Measurements from ENCODE around the gene MLLT6. TPM values are rescaled to one million over a fixed set of nuclear protein-coding genes. Genes with fewer than 3 reads are reported as not detected.

MLLT6 gene
- total and polyA plus RNA-seq, 2 of the 13 experiments (the other 11 are each of a cell fraction or from before 2014, with no cell fraction given): 50.7 to 69.5 TPM

DNA sequence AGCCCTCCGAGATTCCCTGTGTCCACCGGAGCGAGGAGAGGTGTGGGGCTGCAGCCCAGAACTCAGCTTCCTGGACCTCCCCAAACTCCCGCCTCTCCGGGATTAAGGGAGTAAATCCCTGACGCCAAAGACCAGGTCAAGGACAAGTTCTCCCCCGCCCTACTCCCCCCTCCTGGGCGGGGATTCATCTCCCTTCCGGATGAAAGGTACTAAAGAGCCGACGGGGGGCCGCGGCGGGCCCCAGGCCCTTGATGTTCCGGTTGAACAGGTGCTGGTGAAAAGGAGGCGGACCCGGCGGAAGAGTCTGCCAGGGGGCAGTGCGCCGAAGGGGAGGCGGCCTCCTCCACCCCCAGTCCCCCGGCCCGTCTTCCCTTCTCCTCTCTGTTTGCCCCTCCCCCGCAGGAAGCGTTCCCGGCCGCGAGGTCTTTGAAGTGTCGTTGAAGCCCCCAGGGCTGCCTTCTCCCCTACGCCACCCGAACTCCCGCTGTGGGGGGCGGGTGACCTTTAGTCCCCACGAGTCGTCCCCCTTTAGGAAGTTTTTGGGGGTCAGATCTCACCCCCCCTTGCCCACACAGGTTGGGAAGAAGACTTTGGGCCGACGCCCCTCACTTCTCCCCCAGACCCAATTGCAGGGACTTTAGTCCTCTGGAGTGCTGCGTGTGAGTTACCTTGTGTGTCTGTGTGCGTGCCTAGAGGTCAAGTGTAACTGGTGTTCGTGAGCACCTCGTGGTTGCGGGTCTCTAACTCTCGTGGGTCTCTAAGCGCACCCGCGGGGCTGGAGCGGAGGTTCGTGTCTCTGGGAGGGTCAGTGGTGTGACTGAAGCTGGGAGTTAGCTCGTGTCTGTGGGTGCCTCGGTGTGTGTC, 1.1 kb upstream of the MLLT6 start (continued):
- TF ChIP-seq, protein P1, sequence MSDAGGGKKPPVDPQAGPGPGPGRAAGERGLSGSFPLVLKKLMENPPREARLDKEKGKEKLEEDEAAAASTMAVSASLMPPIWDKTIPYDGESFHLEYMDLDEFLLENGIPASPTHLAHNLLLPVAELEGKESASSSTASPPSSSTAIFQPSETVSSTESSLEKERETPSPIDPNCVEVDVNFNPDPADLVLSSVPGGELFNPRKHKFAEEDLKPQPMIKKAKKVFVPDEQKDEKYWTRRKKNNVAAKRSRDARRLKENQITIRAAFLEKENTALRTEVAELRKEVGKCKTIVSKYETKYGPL (CRISPR knock-in tag; IDR thresholded peaks at IDR 0.05): no peak
- TF ChIP-seq ARNT2 (CRISPR knock-in tag; IDR thresholded peaks at IDR 0.05; ENCODE audit: low read depth) (peak; percentile 91), ZNF510 (CRISPR knock-in tag; IDR thresholded peaks at IDR 0.05; ENCODE audit: low read depth) (peak; percentile 82; the same call in 1 of the 2 replicates), ONECUT2 (CRISPR knock-in tag; IDR thresholded peaks at IDR 0.05) (peak; percentile 41; the same call in 1 of the 2 replicates), ZNF550 (CRISPR knock-in tag; IDR thresholded peaks at IDR 0.05; ENCODE audit: borderline replicate concordance) (no peak), FOXA3 (CRISPR knock-in tag; IDR thresholded peaks at IDR 0.05) (peak; percentile 87), SYNCRIP (IDR thresholded peaks at IDR 0.05; ENCODE audit: insufficient read depth, low read depth, low read length) (no peak), ZNF44 (CRISPR knock-in tag; IDR thresholded peaks at IDR 0.05) (no peak), MYNN (CRISPR knock-in tag; IDR thresholded peaks at IDR 0.05; ENCODE audit: low read depth) (no peak), GLI4 (CRISPR knock-in tag; IDR thresholded peaks at IDR 0.05; ENCODE audit: borderline replicate concordance) (no peak), ZNF83 (CRISPR knock-in tag; IDR thresholded peaks at IDR 0.05; ENCODE audit: borderline replicate concordance) (peak; percentile 2; the same call in 1 of the 2 replicates), ZNF10 (CRISPR knock-in tag; IDR thresholded peaks at IDR 0.05; ENCODE audit: borderline replicate concordance, low read depth) (no peak), TBX3 (IDR thresholded peaks at IDR 0.05; ENCODE audit: borderline replicate concordance) (peak; percentile 95), REPIN1 (CRISPR knock-in tag; IDR thresholded peaks at IDR 0.05; ENCODE audit: borderline replicate concordance, low read depth) (peak; percentile 85), MAFG (CRISPR knock-in tag; IDR thresholded peaks at IDR 0.05) (no peak), FOXO1 (CRISPR knock-in tag; IDR thresholded peaks at IDR 0.05) (peak; percentile 78), JARID2 (CRISPR knock-in tag; IDR thresholded peaks at IDR 0.05; ENCODE audit: insufficient replicate concordance) (no peak), RNF2 (conservative IDR thresholded peaks at IDR 0.05; ENCODE audit: low read depth) (no peak; the same call in 1 of the 2 replicates)
- TF ChIP-seq, protein P2, sequence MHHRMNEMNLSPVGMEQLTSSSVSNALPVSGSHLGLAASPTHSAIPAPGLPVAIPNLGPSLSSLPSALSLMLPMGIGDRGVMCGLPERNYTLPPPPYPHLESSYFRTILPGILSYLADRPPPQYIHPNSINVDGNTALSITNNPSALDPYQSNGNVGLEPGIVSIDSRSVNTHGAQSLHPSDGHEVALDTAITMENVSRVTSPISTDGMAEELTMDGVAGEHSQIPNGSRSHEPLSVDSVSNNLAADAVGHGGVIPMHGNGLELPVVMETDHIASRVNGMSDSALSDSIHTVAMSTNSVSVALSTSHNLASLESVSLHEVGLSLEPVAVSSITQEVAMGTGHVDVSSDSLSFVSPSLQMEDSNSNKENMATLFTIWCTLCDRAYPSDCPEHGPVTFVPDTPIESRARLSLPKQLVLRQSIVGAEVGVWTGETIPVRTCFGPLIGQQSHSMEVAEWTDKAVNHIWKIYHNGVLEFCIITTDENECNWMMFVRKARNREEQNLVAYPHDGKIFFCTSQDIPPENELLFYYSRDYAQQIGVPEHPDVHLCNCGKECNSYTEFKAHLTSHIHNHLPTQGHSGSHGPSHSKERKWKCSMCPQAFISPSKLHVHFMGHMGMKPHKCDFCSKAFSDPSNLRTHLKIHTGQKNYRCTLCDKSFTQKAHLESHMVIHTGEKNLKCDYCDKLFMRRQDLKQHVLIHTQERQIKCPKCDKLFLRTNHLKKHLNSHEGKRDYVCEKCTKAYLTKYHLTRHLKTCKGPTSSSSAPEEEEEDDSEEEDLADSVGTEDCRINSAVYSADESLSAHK (CRISPR knock-in tag; IDR thresholded peaks at IDR 0.05; ENCODE audit: borderline replicate concordance): no peak
- TF ChIP-seq, protein P3, sequence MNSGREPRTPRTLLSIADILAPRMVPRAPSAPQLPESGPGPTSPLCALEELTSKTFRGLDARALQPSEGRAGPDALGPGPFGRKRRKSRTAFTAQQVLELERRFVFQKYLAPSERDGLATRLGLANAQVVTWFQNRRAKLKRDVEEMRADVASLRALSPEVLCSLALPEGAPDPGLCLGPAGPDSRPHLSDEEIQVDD (CRISPR knock-in tag; IDR thresholded peaks at IDR 0.05; ENCODE audit: borderline replicate concordance): peak; percentile 64; the same call in 1 of the 2 replicates
- TF ChIP-seq, protein P4, sequence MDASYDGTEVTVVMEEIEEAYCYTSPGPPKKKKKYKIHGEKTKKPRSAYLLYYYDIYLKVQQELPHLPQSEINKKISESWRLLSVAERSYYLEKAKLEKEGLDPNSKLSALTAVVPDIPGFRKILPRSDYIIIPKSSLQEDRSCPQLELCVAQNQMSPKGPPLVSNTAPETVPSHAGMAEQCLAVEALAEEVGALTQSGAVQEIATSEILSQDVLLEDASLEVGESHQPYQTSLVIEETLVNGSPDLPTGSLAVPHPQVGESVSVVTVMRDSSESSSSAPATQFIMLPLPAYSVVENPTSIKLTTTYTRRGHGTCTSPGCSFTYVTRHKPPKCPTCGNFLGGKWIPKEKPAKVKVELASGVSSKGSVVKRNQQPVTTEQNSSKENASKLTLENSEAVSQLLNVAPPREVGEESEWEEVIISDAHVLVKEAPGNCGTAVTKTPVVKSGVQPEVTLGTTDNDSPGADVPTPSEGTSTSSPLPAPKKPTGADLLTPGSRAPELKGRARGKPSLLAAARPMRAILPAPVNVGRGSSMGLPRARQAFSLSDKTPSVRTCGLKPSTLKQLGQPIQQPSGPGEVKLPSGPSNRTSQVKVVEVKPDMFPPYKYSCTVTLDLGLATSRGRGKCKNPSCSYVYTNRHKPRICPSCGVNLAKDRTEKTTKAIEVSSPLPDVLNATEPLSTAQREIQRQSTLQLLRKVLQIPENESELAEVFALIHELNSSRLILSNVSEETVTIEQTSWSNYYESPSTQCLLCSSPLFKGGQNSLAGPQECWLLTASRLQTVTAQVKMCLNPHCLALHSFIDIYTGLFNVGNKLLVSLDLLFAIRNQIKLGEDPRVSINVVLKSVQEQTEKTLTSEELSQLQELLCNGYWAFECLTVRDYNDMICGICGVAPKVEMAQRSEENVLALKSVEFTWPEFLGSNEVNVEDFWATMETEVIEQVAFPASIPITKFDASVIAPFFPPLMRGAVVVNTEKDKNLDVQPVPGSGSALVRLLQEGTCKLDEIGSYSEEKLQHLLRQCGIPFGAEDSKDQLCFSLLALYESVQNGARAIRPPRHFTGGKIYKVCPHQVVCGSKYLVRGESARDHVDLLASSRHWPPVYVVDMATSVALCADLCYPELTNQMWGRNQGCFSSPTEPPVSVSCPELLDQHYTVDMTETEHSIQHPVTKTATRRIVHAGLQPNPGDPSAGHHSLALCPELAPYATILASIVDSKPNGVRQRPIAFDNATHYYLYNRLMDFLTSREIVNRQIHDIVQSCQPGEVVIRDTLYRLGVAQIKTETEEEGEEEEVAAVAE (CRISPR knock-in tag; IDR thresholded peaks at IDR 0.05; ENCODE audit: borderline replicate concordance): no peak; the same call in none of the 2 replicates

All from HepG2 (cell line).